Stimulated activated CD4-positive, alpha-beta T cell treated with anti-CD3 and anti-CD28 coated beads, Interleukin-2, amount 100 ng/mL, for 4 hours (primary cell): ENCODE results near the gene ASAP2.

Source experiments
- DNase-seq: peaks from one replicate; pipeline ENCODE4 v3.0.0-alpha.2; 2020; ENCODE audit warnings: low read depth

Gene ASAP2

GRCh38 chr2:9430316-9431293 lies 224.0 kb downstream of the ASAP2 start:
- DNase-seq = no peak

GRCh38 chr2:9434489-9434888 lies 227.9 kb downstream of the ASAP2 start:
- DNase-seq = no peak

- no peak for DNase-seq
Measured at GRCh38 chr2:9439536-9439935, 232.9 kb downstream of the ASAP2 start.

- no peak for DNase-seq
Measured at GRCh38 chr2:9440058-9440727, 233.6 kb downstream of the ASAP2 start.

- DNase-seq = no peak
Measured at GRCh38 chr2:9441556-9441955, 234.9 kb downstream of the ASAP2 start.

GRCh38 chr2:9443526-9443925 lies 236.9 kb downstream of the ASAP2 start:
- no peak for DNase-seq

- no peak for DNase-seq
Measured at GRCh38 chr2:9445089-9445488, 238.5 kb downstream of the ASAP2 start.

GRCh38 chr2:9451231-9451630 lies 244.6 kb downstream of the ASAP2 start:
- no peak for DNase-seq
